GM19239 (cell line): Measurements from ENCODE around the gene TP53BP1.
"Not testable (repeated sequence)": the region's sequence is repeated elsewhere in the genome, so short reads cannot be mapped to it uniquely, and the experiment has no call there.

Experiments used
- DNase-seq: peaks from one replicate; pipeline ENCODE4 v3.0.0; 2011; ENCODE audit warnings: low spot score; ENCODE audit not compliant: insufficient read length
- FAIRE-seq: peaks from 2 replicates; lab custom pipeline; 2011; peaks lifted over from hg19 to GRCh38; lab: Jason Lieb, UNC

TP53BP1 gene

DNA sequence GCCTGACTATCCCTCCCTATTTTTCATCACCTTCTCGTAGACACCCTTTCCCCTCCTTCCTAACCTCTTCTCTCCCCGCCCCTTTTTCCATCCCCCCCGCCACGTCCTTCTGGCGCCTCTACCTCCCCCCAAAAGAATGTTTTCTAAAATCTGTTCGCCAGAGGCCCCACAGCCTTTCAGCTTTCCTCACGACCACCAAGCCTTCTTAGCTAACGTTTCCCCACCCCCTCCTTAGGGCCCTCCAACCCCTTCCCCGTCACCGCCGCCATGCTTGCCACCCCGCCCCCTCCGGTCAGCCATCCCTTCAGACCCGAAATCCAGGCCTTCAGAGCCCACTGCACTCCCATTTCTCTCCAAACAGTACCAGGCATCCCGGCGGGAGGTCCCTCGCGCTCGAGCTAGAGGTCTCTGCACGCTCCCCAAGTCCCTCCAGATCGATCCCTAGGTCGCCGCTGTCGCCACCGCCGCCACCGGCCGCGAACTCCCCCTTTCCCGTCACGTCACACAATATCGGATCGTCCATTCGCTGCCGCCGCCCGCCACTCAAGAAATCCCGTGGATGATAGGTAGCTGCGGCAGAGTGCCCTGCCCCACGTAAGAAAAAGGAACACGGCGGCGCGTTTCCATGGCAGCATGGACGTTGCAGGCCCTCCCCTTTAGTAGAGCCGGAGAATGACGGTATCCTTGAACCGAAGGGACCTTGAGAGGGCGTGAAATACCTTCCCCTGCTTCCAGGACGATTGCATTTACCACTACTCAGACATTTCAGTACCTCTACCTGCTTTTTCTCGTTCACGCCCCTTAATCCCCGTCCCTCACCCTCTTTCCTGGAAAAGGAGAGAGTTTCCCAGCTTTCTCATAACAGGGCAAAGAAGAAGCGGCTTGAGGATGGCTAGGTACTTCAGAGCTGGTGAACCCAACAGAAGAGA is at the start of gene TP53BP1:
TP53BP1 (minus strand) TSS at position 484 of the 929 bp plus-strand sequence; CDS start at position 371, 113 bp downstream.
- peak; percentile 86 for DNase-seq

GRCh38 chr15:43541785-43542184 is 48.8 kb upstream of the TP53BP1 start:
- DNase-seq = no peak
- FAIRE-seq = no peak

More for the DNA sequence above, at the start of gene TP53BP1:
- FAIRE-seq = peak; percentile 96

DNA sequence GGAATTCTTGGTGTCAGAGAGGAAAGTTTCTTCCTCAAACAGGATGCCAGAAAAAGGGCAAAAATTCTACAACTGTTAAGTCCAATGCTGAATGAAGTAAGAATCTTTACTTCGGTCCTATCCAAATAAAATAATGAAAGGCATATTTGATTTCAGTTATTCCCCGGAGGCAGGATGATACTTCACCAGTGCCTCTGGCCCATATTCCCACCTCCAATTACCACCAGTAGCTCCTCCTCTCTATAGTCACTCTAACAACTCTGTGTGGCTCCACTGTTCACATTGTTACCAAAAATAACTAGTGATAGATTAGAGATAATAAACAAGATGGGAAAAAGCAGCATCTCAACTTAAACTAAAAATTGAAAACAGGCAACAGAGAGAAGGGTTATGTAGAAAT is 45.1 kb upstream of the TP53BP1 start:
- no peak for DNase-seq
- FAIRE-seq = no peak

DNA sequence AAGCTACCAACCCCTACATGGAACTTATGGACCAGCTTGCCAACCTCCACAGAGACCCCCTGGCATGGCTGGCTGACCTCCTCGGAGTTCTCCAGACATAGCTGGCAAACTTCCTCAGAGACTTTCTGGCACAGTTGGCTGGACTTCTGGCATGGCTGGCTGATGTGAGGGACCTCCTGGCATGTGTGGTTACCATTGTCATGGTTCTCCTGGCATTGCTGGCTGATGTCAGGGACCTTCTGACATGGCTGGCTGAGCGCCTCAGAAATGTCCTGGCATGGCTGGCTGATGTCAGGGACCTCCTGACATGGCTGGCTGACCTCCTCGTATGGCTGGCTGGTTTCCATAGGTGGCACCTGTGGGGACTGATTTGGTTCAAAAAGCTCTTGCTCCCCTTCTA is 41.9 kb upstream of the TP53BP1 start:
- DNase-seq = no peak
- no peak for FAIRE-seq

GRCh38 chr15:43532826-43533225 is 39.9 kb upstream of the TP53BP1 start:
- not testable (repeated sequence) for FAIRE-seq, DNase-seq

DNA sequence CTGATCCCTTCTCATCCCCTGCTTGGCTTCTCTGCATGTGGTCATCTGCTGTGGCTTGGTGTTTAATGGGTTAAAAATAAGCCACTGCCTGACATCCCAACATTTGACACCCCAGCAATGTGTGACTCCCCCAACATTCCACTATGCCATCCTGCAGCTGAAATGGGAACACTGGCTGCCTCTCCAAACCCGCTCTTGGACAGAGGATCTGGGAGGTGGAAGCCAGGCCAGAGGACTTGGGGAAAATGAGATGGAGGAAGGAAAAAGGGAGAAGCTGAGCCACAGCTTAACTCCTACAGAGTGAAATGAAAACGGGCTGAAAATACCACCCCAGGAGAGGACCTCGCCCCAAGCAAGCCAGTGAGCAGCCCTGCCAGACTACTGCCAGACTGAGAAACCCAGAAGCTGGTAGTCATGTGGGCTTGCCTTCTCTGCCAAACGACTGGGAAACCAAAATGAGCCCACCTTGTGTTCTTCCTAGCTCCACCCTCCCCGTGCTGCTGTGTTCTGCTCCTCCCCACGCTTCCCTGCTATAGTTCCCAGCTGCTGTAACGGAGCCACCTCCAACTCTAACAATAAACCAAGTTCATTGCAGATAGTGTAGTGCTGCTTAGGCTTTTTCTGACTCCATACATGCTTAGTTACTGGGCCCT is 38.2 kb upstream of the TP53BP1 start:
- FAIRE-seq (no peak), DNase-seq (no peak)

GRCh38 chr15:43529587-43530345 is 36.8 kb upstream of the TP53BP1 start:
- DNase-seq (no peak), FAIRE-seq (no peak)

GRCh38 chr15:43529141-43529540 is 36.2 kb upstream of the TP53BP1 start:
- FAIRE-seq (no peak), DNase-seq (no peak)

GRCh38 chr15:43528542-43529007 is 35.6 kb upstream of the TP53BP1 start:
- DNase-seq (no peak), FAIRE-seq (no peak)

GRCh38 chr15:43527802-43528541 is 35.0 kb upstream of the TP53BP1 start:
- FAIRE-seq = no peak
- DNase-seq = no peak

GRCh38 chr15:43527016-43527801 is 34.3 kb upstream of the TP53BP1 start:
- FAIRE-seq = no peak
- no peak for DNase-seq

DNA sequence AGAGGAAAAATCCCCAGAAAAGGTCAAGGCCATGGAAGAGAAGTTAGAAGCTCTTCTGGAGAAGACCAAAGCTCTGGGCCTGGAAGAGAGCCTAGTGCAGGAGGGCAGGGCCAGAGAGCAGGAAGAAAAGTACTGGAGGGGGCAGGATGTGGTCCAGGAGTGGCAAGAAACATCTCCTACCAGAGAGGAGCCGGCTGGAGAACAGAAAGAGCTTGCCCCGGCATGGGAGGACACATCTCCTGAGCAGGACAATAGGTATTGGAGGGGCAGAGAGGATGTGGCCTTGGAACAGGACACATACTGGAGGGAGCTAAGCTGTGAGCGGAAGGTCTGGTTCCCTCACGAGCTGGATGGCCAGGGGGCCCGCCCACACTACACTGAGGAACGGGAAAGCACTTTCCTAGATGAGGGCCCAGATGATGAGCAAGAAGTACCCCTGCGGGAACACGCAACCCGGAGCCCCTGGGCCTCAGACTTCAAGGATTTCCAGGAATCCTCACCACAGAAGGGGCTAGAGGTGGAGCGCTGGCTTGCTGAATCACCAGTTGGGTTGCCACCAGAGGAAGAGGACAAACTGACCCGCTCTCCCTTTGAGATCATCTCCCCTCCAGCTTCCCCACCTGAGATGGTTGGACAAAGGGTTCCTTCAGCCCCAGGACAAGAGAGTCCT is 33.4 kb upstream of the TP53BP1 start:
- no peak for DNase-seq
- FAIRE-seq = no peak

- DNase-seq (no peak), FAIRE-seq (no peak)
Observed at GRCh38 chr15:43525131-43525530, 32.2 kb upstream of the TP53BP1 start.

DNA sequence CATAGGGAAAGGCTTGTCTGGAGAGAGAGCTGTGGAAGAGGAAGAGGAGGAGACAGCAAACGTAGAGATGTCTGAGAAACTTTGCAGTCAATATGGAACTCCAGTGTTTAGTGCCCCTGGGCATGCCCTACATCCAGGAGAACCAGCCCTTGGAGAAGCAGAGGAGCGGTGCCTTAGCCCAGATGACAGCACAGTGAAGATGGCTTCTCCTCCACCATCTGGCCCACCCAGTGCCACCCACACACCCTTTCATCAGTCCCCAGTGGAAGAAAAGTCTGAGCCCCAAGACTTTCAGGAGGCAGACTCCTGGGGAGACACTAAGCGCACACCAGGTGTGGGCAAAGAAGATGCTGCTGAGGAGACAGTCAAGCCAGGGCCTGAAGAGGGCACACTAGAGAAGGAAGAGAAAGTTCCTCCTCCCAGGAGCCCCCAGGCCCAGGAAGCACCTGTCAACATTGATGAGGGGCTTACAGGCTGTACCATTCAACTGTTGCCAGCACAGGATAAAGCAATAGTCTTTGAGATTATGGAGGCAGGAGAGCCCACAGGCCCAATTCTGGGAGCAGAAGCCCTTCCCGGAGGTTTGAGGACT is 31.4 kb upstream of the TP53BP1 start:
- DNase-seq (no peak), FAIRE-seq (no peak)

- no peak for FAIRE-seq
- DNase-seq = no peak
Observed at GRCh38 chr15:43523646-43524045, 30.7 kb upstream of the TP53BP1 start.

DNA sequence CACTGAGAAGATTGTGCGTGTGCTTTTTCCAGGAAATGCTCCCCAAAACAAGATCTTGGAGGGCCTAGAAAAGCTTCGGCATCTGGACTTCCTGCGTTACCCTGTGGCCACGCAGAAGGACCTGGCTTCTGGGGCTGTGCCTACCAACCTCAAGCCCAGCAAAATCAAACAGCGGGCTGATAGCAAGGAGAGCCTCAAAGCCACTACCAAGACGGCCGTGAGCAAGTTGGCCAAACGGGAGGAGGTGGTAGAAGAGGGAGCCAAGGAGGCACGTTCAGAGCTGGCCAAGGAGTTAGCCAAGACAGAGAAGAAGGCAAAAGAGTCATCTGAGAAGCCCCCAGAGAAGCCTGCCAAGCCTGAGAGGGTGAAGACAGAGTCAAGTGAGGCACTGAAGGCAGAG is 29.3 kb upstream of the TP53BP1 start:
- FAIRE-seq = no peak
- DNase-seq = no peak

- FAIRE-seq (no peak), DNase-seq (no peak)
Observed at GRCh38 chr15:43521419-43521818, 28.5 kb upstream of the TP53BP1 start.

DNA sequence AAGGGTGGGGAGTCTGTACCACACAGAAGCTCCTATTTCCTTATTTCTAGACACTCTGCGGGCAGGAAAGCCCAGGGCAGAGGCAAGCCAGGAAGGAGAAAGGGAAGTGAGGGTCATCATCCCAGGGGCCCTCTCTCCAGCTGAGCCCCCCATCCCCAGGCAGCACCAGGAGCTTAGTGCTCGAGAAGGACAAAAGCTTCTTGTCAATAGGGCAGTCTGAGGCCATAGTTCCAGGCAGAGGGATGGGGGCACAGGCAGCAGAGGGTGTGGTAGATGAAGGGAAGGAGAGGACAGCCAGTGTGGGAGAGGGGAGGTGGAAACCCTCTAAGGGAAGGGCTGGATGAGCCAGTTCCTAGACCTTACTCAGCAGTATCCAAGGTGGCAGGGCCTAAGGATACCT is 27.2 kb upstream of the TP53BP1 start:
- DNase-seq = no peak
- FAIRE-seq = no peak
